WTC11 (cell line): ENCODE results near the gene DENND5A.

Experiments used
- CTCF ChIP-seq: fragments of 200-600 bp; IDR thresholded peaks from 2 replicates; pipeline ENCODE4 v1.8.0; 2022; ENCODE audit warnings: antibody characterized with exemption
- ELF4 ChIP-seq: sonication (generic); formaldehyde crosslinking; IDR thresholded peaks from 2 replicates; pipeline ENCODE4 v1.8.1; 2022; ENCODE audit warnings: low read depth, mild to moderate bottlenecking, moderate library complexity, missing genetic modification reagents
- FOXJ3 ChIP-seq: sonication (generic); formaldehyde crosslinking; IDR thresholded peaks from 2 replicates; pipeline ENCODE4 v1.9.0; 2021; ENCODE audit warnings: missing genetic modification reagents, mild to moderate bottlenecking, borderline replicate concordance
- GTF2I ChIP-seq: fragments of 250-450 bp; sonication (Bioruptor Pico); conservative IDR thresholded peaks from 2 replicates; pipeline ENCODE4 v1.4.0; 2021; ENCODE audit warnings: mild to moderate bottlenecking
- MAX ChIP-seq: sonication (generic); formaldehyde crosslinking; IDR thresholded peaks from 2 replicates; pipeline ENCODE4 v1.8.0; 2022; ENCODE audit warnings: mild to moderate bottlenecking, missing genetic modification reagents
- NFATC4 ChIP-seq: fragments of 250-450 bp; sonication (Bioruptor Pico); IDR thresholded peaks from 2 replicates; pipeline ENCODE4 v1.9.0; 2021; ENCODE audit warnings: mild to moderate bottlenecking
- NR3C1 ChIP-seq: sonication (generic); formaldehyde crosslinking; conservative IDR thresholded peaks from 2 replicates; pipeline ENCODE4 v1.8.1; 2023; ENCODE audit warnings: low read depth, mild to moderate bottlenecking, missing genetic modification reagents
- RELA ChIP-seq: sonication (generic); formaldehyde crosslinking; IDR thresholded peaks from 2 replicates; pipeline ENCODE4 v1.8.1; 2022; ENCODE audit warnings: missing genetic modification reagents, mild to moderate bottlenecking, borderline replicate concordance
- SMAD4 ChIP-seq: sonication (generic); formaldehyde crosslinking; IDR thresholded peaks from 2 replicates; pipeline ENCODE4 v1.8.0; 2022; ENCODE audit warnings: mild to moderate bottlenecking, missing genetic modification reagents
- TCF7 ChIP-seq: sonication (generic); formaldehyde crosslinking; IDR thresholded peaks from 2 replicates; pipeline ENCODE4 v1.8.0; 2022; ENCODE audit warnings: mild to moderate bottlenecking, low read depth, missing genetic modification reagents, moderate library complexity
- USF2 ChIP-seq: sonication (generic); formaldehyde crosslinking; IDR thresholded peaks from 2 replicates; pipeline ENCODE4 v1.8.1; 2023; ENCODE audit warnings: mild to moderate bottlenecking, missing genetic modification reagents, moderate library complexity
- ZNF671 ChIP-seq: fragments of 250-450 bp; sonication (Bioruptor Pico); IDR thresholded peaks from 2 replicates; pipeline ENCODE4 v1.8.0; 2021; ENCODE audit warnings: mild to moderate bottlenecking
- TF ChIP-seq, protein P1 (sequence below): sonication (generic); formaldehyde crosslinking; IDR thresholded peaks from 2 replicates; pipeline ENCODE4 v1.8.0; 2023; ENCODE audit warnings: missing genetic modification reagents
- TF ChIP-seq, protein P2 (sequence below): sonication (generic); formaldehyde crosslinking; IDR thresholded peaks from 2 replicates; pipeline ENCODE4 v1.8.1; 2023; ENCODE audit warnings: mild to moderate bottlenecking, missing genetic modification reagents

GRCh38 chr11:9139628-9140357 lies 125.4 kb downstream of the DENND5A start:
- TF ChIP-seq FOXJ3 (no peak), CTCF (no peak), SMAD4 (CRISPR knock-in tag) (no peak), USF2 (CRISPR knock-in tag) (no peak), ZNF671 (CRISPR knock-in tag) (no peak), NFATC4 (no peak), TCF7 (CRISPR knock-in tag) (no peak), ELF4 (no peak), NR3C1 (CRISPR knock-in tag) (no peak), MAX (no peak), RELA (CRISPR knock-in tag) (no peak), GTF2I (CRISPR knock-in tag) (no peak)
- TF ChIP-seq, protein P1, sequence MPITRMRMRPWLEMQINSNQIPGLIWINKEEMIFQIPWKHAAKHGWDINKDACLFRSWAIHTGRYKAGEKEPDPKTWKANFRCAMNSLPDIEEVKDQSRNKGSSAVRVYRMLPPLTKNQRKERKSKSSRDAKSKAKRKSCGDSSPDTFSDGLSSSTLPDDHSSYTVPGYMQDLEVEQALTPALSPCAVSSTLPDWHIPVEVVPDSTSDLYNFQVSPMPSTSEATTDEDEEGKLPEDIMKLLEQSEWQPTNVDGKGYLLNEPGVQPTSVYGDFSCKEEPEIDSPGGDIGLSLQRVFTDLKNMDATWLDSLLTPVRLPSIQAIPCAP (CRISPR knock-in tag): no peak
- TF ChIP-seq, protein P2, sequence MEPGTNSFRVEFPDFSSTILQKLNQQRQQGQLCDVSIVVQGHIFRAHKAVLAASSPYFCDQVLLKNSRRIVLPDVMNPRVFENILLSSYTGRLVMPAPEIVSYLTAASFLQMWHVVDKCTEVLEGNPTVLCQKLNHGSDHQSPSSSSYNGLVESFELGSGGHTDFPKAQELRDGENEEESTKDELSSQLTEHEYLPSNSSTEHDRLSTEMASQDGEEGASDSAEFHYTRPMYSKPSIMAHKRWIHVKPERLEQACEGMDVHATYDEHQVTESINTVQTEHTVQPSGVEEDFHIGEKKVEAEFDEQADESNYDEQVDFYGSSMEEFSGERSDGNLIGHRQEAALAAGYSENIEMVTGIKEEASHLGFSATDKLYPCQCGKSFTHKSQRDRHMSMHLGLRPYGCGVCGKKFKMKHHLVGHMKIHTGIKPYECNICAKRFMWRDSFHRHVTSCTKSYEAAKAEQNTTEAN (CRISPR knock-in tag): no peak
